GM10266 (cell line): ENCODE data around the gene GALNT13.

ENCODE experiments used
- DNase-seq: peaks from one replicate; pipeline ENCODE4 v3.0.0; 2012; ENCODE audit errors: extremely low spot score
- TF ChIP-seq, protein P1 (sequence below): IDR thresholded peaks from 2 replicates; pipeline ENCODE4 v1.5.1; 2012; ENCODE audit warnings: mild to moderate bottlenecking, low read depth; ENCODE audit not compliant: control insufficient read depth, insufficient read depth; ENCODE audit errors: missing control alignments

Gene GALNT13

DNA sequence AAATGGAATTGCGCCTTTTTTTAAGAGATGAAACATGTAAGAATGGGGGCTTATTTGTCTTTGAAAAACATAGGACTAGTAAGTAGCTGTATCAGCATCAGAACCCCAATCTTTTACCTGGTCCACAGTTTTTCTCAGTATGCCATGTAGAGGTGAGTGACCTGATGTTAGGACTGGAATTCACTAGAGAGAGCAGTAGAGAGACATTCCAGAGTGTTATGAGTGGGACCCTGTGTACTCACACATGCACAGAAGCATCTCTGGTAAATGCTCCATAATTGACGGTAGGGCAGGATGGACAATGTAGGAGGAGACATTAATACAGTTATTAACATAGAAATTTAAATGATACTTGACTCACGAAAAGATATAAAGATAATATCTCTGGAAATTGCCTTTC lies 1.4 kb upstream of the GALNT13 start:
- TF ChIP-seq, protein P1, sequence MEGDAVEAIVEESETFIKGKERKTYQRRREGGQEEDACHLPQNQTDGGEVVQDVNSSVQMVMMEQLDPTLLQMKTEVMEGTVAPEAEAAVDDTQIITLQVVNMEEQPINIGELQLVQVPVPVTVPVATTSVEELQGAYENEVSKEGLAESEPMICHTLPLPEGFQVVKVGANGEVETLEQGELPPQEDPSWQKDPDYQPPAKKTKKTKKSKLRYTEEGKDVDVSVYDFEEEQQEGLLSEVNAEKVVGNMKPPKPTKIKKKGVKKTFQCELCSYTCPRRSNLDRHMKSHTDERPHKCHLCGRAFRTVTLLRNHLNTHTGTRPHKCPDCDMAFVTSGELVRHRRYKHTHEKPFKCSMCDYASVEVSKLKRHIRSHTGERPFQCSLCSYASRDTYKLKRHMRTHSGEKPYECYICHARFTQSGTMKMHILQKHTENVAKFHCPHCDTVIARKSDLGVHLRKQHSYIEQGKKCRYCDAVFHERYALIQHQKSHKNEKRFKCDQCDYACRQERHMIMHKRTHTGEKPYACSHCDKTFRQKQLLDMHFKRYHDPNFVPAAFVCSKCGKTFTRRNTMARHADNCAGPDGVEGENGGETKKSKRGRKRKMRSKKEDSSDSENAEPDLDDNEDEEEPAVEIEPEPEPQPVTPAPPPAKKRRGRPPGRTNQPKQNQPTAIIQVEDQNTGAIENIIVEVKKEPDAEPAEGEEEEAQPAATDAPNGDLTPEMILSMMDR, result no peak
- no peak for DNase-seq

DNA sequence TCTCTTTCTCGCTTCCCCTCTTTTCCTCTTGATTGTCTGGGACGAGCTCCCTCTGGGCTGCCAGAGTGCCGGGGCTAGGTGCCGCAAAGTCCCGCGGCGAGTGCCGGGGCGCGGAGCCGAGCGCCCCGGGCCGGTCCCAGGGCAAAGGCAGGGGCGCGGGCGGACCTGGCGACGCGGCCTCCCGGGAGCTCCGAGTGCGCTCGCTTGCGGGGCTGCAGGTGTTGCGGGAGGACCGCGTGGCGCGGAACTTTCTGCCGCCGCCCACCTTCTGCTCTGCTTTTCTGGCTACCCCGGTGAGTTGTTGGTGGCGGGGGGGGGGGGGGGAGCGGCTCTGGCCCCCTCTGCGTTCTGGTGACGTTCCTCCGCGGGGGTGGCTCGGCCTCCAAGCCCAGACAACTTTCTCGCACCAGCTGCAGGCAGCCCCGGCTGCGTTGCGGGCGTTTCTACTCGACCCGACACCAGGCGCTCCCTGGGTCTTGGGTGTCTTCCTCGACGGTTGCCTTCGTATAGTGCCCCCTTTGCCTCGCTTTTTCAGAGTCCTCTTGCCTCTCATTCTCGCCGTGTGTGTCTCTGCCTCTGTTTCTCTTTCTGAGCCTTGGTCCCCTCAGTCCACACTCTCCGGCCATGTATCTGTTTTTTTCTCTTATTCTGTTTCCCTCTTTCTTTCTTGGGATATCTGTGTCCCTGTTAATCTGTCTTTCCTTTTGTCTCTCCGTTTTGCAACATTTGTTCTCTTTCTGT lies 759 bp downstream of the GALNT13 start:
- no peak for DNase-seq
- TF ChIP-seq, protein P1, result no peak

DNA sequence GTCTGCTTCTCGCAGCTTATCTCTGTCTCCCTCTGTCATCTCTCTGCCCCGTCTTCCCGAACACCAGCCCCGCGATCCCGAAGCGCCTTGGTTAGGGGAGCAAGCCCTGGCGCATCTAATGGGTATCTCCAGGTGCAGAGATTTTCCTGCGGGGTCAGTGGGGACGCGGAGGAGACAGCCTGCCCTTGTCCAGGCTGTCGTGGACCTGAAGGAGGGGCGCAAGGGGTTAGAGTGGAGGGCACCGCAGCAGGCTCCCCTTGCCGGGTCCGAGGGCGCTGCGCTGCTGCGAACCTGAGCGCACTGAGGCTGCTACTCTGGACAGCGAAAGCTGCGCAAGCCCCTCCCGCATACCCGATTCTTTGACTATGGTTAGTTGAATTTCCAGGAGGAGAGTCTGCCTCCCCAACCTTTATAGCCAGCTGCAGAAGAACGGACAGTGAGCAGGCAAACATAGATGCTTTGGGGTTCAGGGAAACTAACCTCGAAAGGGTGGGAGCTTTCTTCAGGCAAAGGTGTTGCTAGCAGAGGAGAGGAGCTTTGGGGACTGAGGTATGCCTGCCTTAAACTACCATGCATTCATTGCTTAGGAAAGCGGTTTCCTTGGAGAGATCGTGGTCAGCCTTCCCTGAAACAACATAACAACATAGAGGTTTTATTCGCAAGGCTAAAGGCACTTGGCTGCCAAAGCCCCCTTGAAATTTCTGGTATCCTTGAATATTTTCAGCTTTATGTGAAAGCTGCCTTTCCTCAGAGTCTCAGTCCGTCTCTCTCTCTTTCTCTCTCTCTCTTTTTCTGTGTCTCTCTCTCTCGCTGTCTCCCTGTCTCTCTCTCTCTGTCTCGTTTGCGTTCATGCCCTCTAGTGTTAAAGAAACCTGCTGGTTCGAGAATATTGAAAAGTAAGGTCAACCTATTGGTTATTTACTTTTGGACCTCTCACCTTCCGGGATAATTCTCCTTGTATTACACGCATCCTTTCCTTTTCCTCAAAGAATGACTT lies 1.6 kb downstream of the GALNT13 start:
- no peak for DNase-seq
- TF ChIP-seq, protein P1, result no peak

DNA sequence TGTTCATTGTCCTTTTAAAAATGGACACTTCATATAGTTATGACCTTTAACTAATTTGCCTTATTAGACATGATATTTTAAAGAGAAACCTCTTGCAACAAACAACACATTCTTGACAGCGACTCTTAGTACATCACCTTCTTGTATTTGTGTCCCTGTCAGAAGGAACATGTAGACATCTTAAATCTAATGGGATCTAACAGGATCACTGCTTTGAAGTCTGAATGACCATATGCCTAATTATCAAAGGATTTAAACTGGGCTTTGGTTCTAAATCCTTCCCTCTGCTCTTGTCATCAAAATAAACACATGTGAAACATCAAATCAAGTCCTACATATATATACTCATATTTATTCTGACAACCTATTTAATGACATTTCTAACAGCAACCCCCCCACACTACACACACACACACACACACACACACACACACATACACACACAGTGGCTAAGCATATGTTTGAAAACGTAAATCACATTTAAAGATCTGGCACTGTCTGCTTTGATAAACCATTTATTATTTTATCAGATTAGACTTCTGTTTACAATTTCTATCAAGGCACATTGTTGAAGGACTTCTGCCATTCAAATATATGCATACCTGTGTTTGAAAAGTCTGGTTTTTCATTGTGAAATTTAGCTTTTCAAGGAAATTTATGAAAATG lies 4.2 kb downstream of the GALNT13 start:
- no peak for DNase-seq
- TF ChIP-seq, protein P1, result no peak

DNA sequence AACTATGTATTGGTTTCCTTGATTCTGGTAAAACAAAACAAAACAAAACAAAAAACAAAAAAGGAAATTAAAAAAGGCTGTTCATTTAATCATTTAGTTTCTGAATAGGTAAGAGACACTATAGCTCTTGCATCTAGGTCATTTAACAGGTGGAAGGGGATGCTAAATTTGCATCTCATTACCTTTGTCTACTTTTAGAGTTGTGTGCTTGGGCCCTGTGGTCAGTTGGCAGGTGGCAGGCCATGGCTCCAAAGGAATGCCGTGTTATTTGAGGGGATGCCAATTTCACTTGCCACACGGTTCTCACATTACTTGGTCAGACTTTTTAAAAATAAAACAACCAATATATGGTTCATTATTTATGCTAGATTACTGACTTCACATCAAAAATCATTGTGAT lies 9.2 kb downstream of the GALNT13 start:
- DNase-seq, result no peak

DNA sequence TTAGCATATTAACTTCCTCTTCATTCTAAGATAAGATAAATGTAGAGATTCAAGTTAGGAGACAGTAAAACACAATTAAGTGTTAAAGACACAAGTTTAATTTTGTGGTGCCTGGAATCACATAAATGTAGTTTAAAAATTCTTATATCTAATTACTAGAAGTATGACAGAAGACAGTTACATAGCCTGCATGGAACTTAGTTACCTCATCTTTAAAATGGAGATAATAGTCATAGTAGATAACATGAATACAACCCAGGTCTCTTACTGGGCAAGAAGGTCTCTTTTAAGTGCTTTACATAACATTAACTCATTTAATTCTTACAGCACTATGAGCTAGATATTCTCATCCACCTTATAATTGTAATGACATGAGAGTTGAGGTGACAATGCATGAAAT lies 15.1 kb downstream of the GALNT13 start:
- no peak for DNase-seq
- TF ChIP-seq, protein P1, result no peak

More for the DNA sequence above, 9.2 kb downstream of the GALNT13 start:
- TF ChIP-seq, protein P1, result no peak

DNA sequence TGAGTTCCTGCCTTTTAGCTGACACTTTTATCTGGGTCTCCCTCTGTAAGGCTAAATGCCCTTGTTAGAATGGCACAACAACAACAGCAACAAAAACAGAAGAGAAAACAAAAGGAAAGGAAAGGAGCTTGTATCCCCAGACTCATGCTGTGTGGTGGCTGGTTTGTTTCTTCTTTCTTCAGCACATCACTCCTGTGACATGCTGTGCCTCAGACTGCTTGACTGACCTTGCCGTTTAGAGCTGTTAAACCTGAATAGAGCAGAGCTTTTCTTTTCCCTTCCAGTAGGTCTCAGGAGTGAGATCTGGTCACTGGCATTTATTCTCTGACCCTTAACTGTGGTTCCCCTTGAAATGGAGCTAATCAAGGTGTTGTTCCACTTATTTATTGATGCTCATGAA lies 18.9 kb downstream of the GALNT13 start:
- TF ChIP-seq, protein P1, result no peak
- DNase-seq, result no peak
